ENCODE results near the gene ARAP2.

ARAP2 gene

DNA sequence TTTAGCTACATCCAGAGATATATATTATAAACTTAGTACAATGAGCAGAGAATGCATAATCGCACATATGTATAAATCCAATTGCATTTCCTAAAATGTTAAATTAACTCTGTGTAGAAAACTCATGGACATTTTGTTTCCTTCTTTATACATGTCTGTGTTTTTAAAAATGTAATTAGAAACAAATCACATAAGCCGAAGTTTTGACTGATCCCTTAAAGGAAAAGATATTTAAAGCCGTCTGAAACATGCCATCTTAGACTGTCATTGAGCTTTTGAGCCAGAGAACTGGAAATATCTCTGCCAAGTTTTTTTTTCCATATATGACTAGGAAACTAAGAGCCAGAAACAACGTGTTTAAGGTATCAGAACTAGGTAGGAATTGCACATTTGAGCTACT lies 107.0 kb downstream of the ARAP2 start:
- TF ChIP-seq, protein P1, sequence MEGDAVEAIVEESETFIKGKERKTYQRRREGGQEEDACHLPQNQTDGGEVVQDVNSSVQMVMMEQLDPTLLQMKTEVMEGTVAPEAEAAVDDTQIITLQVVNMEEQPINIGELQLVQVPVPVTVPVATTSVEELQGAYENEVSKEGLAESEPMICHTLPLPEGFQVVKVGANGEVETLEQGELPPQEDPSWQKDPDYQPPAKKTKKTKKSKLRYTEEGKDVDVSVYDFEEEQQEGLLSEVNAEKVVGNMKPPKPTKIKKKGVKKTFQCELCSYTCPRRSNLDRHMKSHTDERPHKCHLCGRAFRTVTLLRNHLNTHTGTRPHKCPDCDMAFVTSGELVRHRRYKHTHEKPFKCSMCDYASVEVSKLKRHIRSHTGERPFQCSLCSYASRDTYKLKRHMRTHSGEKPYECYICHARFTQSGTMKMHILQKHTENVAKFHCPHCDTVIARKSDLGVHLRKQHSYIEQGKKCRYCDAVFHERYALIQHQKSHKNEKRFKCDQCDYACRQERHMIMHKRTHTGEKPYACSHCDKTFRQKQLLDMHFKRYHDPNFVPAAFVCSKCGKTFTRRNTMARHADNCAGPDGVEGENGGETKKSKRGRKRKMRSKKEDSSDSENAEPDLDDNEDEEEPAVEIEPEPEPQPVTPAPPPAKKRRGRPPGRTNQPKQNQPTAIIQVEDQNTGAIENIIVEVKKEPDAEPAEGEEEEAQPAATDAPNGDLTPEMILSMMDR (IDR thresholded peaks at IDR 0.05; ENCODE audit: control insufficient read depth, extremely low read depth, insufficient read depth), result no peak
- DNase-seq (ENCODE audit: low read depth), result no peak
- no peak overlapping the region for H3K4me3 ChIP-seq (ENCODE audit: low read depth, low read length)

DNA sequence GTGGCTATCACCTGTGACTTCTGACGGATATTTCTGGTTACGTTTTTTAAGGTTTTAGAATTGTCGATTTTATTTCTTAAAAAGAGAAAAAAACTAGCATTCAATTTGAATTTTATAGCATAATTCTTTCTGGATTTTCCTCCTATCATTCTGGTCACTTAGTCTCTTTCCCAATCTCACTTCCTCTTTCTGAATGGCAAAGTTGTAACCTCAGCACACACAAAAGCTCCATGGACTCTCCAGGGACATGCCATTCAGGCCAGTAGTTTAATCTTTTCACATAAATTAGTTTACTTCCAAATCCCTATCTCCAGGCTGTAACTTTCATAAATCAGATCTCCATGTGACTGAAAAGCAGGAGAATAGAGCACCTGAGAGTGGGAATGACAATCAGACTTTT lies 110.7 kb downstream of the ARAP2 start:
- DNase-seq (ENCODE audit: low read depth), result no peak
- no peak overlapping the region for H3K4me3 ChIP-seq (ENCODE audit: low read depth, low read length)
- TF ChIP-seq, protein P1 (IDR thresholded peaks at IDR 0.05; ENCODE audit: control insufficient read depth, extremely low read depth, insufficient read depth), result no peak

DNA sequence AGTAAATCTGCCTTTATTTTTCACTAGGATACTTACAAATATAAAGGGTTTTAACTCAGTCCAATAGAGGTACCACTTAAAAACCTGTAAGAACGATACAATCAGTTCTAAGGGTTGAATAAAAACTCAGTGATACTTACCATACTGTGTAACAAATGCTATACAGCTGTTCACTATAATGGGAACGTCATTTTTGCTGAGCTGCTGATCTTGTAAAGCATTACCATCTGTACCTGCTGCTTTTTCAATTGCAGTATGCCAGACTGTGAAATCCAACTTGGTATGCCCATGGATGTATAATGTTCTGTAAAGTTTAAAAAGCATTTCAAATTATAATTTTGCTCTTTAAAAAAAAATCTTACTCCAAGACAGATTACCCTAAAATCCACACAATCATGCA lies 111.2 kb downstream of the ARAP2 start:
- DNase-seq (ENCODE audit: low read depth), result no peak
- no peak overlapping the region for H3K4me3 ChIP-seq (ENCODE audit: low read depth, low read length)
- TF ChIP-seq, protein P1 (IDR thresholded peaks at IDR 0.05; ENCODE audit: control insufficient read depth, extremely low read depth, insufficient read depth), result no peak

DNA sequence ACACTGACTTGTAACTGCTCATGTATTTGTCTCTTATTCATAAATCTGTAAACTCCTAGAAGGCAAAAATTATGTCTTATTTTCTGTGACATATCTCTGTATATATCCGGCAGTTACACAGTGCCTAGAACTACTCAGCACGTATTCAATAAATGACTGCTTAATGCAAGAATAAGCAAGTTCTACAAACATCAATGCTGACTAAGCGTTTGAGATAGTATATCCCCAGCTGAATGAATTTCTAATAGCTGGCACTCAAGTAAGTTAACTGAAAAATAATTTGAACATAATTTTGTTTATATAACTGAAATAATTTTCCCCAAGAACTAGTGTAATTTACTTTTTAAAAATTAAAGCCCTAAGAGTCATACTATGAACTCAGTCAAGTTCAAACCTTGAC lies 113.7 kb downstream of the ARAP2 start:
- TF ChIP-seq, protein P1 (IDR thresholded peaks at IDR 0.05; ENCODE audit: control insufficient read depth, extremely low read depth, insufficient read depth), result no peak
- H3K4me3 ChIP-seq (ENCODE audit: low read depth, low read length), result no peak overlapping the region
- no peak for DNase-seq (ENCODE audit: low read depth)

DNA sequence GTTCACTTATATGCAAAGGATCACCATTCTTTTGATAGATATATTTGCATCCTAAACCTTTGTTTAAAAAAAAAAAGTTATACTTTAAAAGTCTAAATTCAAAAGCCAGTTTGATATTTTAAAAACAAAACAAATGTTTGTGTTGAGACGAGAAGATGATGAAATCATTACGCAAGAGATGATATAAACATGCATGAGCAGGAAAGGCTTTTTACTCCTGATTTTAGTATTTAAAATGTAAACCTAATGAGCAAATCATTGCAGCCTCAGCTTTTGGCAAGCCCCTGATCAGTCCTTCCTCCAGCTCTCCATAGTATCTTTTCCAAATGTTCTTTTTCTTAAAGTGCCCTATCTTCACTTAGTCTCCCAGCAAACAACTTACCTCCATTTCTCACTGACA lies 115.6 kb downstream of the ARAP2 start:
- TF ChIP-seq, protein P1 (IDR thresholded peaks at IDR 0.05; ENCODE audit: control insufficient read depth, extremely low read depth, insufficient read depth), result no peak
- DNase-seq (ENCODE audit: low read depth), result no peak
- H3K4me3 ChIP-seq (ENCODE audit: low read depth, low read length), result no peak overlapping the region

DNA sequence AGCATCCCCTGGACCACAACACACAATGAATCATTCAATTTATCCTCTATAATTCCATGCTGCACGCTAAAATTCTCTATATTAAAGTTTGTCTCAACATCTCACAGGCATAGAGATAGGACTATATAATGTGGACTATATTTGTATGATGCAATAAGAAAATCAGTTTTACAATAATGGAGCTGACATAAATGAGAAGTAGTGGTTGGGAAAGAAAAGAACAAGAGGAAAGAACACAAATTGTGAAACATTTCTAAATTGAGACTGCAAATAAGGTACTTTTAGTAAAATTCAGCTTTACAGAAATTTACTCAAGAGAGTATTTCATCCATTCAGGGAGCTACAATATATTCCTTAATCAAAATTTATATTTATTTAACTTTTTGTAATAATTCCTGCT lies 120.4 kb downstream of the ARAP2 start:
- TF ChIP-seq, protein P1 (IDR thresholded peaks at IDR 0.05; ENCODE audit: control insufficient read depth, extremely low read depth, insufficient read depth), result no peak
- no peak for DNase-seq (ENCODE audit: low read depth)
- no peak overlapping the region for H3K4me3 ChIP-seq (ENCODE audit: low read depth, low read length)

GRCh38 chr4:36115312-36115711 lies 129.0 kb downstream of the ARAP2 start:
- DNase-seq (ENCODE audit: low read depth), result no peak
- H3K4me3 ChIP-seq (ENCODE audit: low read depth, low read length), result no peak overlapping the region
- TF ChIP-seq, protein P1 (IDR thresholded peaks at IDR 0.05; ENCODE audit: control insufficient read depth, extremely low read depth, insufficient read depth), result no peak

All from LNCaP clone FGC (cell line).